ENCODE data around the gene SPATA2.
"Not testable (repeated sequence)": the region's sequence is repeated elsewhere in the genome, so short reads cannot be mapped to it uniquely, and the experiment has no call there.

Gene SPATA2

GRCh38 chr20:49915380-49916145 is at the start of gene SPATA2:
SPATA2 (minus strand) TSS chr20:49915529; CDS start chr20:49908490, 7,039 bp downstream.
- DNase-seq = peak; percentile 92 to 94

GRCh38 chr20:49961413-49961812 is 46.1 kb upstream of the SPATA2 start:
- no peak for DNase-seq

GRCh38 chr20:49957089-49957938 is 42.0 kb upstream of the SPATA2 start:
- DNase-seq = not testable (repeated sequence)

GRCh38 chr20:49956689-49957088 is 41.4 kb upstream of the SPATA2 start:
- DNase-seq = no peak

- not testable (repeated sequence) for DNase-seq
These were observed 40.6 kb upstream of the SPATA2 start for GRCh38 chr20:49955830-49956396.

- DNase-seq = no peak
These were observed 39.8 kb upstream of the SPATA2 start for GRCh38 chr20:49955167-49955566.

GRCh38 chr20:49951151-49951550 is 35.8 kb upstream of the SPATA2 start:
- no peak for DNase-seq

- DNase-seq = no peak
These were observed 33.6 kb upstream of the SPATA2 start for GRCh38 chr20:49948809-49949507.

GRCh38 chr20:49948178-49948577 is 32.8 kb upstream of the SPATA2 start:
- DNase-seq = no peak

- no peak for DNase-seq
These were observed 30.6 kb upstream of the SPATA2 start for GRCh38 chr20:49945701-49946477.

- no peak for DNase-seq
These were observed 30.0 kb upstream of the SPATA2 start for GRCh38 chr20:49945306-49945700.

- DNase-seq = no peak
These were observed 27.6 kb upstream of the SPATA2 start for GRCh38 chr20:49942942-49943341.

GRCh38 chr20:49942303-49942702 is 27.0 kb upstream of the SPATA2 start:
- no peak for DNase-seq

- DNase-seq = no peak
These were observed 26.1 kb upstream of the SPATA2 start for GRCh38 chr20:49941456-49941855.

GRCh38 chr20:49938173-49939163 is 23.1 kb upstream of the SPATA2 start:
- no peak for DNase-seq

GRCh38 chr20:49937027-49937929 is 21.9 kb upstream of the SPATA2 start:
- DNase-seq = no peak

GRCh38 chr20:49936153-49937026 is 21.1 kb upstream of the SPATA2 start, which contains the start of gene RNF114:
RNF114 (plus strand) TSS chr20:49936397; CDS start chr20:49936413, 16 bp downstream.
- peak; percentile 90 to 93 for DNase-seq

- DNase-seq = no peak
These were observed 20.4 kb upstream of the SPATA2 start for GRCh38 chr20:49935746-49936152.

- DNase-seq = no peak
These were observed 13.8 kb upstream of the SPATA2 start for GRCh38 chr20:49929142-49929494.
